ENCODE measurements around the gene EBI3.

- TF ChIP-seq, protein P1, sequence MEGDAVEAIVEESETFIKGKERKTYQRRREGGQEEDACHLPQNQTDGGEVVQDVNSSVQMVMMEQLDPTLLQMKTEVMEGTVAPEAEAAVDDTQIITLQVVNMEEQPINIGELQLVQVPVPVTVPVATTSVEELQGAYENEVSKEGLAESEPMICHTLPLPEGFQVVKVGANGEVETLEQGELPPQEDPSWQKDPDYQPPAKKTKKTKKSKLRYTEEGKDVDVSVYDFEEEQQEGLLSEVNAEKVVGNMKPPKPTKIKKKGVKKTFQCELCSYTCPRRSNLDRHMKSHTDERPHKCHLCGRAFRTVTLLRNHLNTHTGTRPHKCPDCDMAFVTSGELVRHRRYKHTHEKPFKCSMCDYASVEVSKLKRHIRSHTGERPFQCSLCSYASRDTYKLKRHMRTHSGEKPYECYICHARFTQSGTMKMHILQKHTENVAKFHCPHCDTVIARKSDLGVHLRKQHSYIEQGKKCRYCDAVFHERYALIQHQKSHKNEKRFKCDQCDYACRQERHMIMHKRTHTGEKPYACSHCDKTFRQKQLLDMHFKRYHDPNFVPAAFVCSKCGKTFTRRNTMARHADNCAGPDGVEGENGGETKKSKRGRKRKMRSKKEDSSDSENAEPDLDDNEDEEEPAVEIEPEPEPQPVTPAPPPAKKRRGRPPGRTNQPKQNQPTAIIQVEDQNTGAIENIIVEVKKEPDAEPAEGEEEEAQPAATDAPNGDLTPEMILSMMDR (conservative IDR thresholded peaks at IDR 0.05; ENCODE audit: low read depth, low read length), result no peak
- TF ChIP-seq EZH2phosphoT487 (IDR thresholded peaks at IDR 0.05; ENCODE audit: borderline replicate concordance, low read length) (no peak), EZH2 (IDR thresholded peaks at IDR 0.05; ENCODE audit: low read length, unreplicated experiment) (no peak)
Measured at GRCh38 chr19:4199699-4200293, 29.5 kb upstream of the EBI3 start.

Data from PC-3 (cell line).